ENCODE data around the gene RNF220.

DNA sequence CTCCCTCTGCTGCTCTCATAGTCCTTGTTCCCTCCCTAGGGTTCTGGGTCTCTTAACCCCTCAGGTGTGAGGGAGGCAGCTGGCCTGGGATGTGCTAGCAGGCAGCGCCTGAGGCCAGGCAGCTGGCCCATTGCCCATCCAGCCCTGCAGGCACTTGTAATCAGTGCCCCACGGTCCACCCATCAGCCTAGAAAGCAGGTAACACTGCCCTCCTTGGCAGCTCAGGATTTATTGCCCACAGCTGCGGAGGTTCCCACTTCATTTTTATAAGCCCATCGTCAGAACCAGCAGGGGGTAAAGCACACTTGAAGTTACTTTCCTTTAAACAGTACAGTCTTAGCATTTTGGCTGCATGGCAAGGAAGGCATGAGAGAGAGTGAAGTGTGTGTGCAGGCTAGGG, 198.7 kb downstream of the RNF220 start:
- TF ChIP-seq POLR2A (IDR thresholded peaks at IDR 0.05) (no peak), CTCF (IDR thresholded peaks at IDR 0.05) (no peak)

Measured in uterus (tissue), 2 donors.